ENCODE measurements around the gene VMAC. TPM values are rescaled to one million over a fixed set of nuclear protein-coding genes. Genes with fewer than 3 reads are reported as not detected.

The VMAC gene
- total and polyA plus RNA-seq, 2 donors from 2014 or later = 2.3 to 8.7 TPM

DNA sequence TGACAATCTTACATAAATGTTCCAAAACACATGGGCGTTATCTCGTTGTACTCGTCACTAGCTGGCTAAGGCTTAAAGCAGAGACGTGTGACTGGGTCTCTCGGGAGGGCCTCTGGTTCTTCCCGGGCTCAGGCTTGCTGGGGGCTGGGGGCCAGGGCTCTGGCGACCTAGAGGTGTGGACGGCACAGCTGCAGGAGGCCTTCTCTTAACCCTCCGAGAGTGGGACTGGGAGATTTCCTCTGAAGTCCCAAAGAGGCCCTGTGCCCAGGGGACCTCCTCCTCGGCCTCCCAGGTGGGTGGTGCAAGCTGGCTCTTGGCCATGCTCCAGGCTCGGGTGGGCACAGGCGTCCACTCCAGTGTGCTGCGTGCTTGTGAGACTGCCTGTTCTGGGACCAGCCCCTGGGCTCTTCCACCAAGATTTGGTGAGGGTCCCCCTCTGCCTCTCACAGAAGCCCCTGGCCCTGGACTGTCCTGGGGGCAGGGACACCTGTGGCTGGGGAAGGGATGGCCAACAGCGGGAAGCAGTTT lies 11.6 kb downstream of the VMAC start:
- Histone ChIP-seq H3K4me3 (ENCODE audit: low read length in 3 of 3) (no peak overlapping the region), H3K4me1 (ENCODE audit: control insufficient read depth in 2 of 3, insufficient read depth in 2 of 3, low read depth in 1 of 3, low read length in 3 of 3) (peaks cover 0 to 11% (median 0%) of the 10 kb centered on the region in 3 donors), H3K27ac (ENCODE audit: low read depth in 2 of 2, low read length in 2 of 2) (no peak overlapping the region), H3K36me3 (ENCODE audit: control insufficient read depth in 2 of 3, insufficient read depth in 3 of 3, low read length in 3 of 3) (peaks cover 0 to 12% (median 5%) of the 10 kb centered on the region in 3 donors), H3K27me3 (ENCODE audit: control insufficient read depth, insufficient read depth, low read length) (no peaks in the 10 kb centered on the region), H3K9me3 (ENCODE audit: control insufficient read depth in 2 of 3, insufficient read depth in 1 of 3, low read length in 3 of 3) (no peaks in the 10 kb centered on the region), H3K9ac (ENCODE audit: low read length in 3 of 3) (no peak overlapping the region)
- intact Hi-C loops (cut with DNase I) = no loop called here
- DNase-seq (no peak), FAIRE-seq (no peak)
- TF ChIP-seq, protein P1, sequence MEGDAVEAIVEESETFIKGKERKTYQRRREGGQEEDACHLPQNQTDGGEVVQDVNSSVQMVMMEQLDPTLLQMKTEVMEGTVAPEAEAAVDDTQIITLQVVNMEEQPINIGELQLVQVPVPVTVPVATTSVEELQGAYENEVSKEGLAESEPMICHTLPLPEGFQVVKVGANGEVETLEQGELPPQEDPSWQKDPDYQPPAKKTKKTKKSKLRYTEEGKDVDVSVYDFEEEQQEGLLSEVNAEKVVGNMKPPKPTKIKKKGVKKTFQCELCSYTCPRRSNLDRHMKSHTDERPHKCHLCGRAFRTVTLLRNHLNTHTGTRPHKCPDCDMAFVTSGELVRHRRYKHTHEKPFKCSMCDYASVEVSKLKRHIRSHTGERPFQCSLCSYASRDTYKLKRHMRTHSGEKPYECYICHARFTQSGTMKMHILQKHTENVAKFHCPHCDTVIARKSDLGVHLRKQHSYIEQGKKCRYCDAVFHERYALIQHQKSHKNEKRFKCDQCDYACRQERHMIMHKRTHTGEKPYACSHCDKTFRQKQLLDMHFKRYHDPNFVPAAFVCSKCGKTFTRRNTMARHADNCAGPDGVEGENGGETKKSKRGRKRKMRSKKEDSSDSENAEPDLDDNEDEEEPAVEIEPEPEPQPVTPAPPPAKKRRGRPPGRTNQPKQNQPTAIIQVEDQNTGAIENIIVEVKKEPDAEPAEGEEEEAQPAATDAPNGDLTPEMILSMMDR (IDR thresholded peaks at IDR 0.05; ENCODE audit: borderline replicate concordance, extremely low read depth, insufficient read depth) = no peak

DNA sequence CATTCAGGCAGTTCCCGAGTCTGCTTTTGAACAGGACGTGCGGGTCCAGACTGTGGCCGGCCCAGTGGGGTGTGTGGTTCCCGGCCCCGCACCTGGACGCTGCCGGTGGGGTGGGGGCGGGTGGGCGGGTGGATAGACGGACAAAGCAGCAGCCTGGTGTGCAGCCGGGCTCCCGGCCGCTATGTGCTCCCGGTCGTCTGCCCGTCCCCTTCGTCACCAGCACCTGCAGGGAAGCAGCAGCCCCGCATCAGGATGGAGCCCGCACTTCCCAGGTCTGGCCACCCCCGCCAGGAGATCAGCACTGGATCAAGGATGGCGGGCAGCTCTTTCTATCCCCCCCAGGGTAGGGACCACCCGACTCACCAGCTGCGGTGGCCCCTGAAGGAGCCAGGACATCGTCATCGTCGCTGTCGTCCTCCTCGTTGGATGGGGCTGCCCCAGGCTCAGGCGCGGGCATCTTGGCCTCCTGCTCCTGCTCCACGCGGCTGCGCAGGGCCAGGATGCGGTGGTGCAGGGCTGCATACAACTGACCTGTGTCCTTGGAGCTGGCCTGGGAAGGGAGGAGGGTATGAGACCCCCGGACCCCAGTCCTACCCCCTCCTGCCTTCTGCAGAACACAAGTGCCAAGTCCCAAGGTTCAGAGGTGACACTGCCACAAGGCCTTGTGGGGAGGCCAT lies 12.9 kb downstream of the VMAC start:
- FAIRE-seq = no peak
- intact Hi-C loops (cut with DNase I) = no loop called here
- no peaks in the 10 kb centered on the region for H3K9me3 ChIP-seq (ENCODE audit: control insufficient read depth in 2 of 3, insufficient read depth in 1 of 3, low read length in 3 of 3)

DNA sequence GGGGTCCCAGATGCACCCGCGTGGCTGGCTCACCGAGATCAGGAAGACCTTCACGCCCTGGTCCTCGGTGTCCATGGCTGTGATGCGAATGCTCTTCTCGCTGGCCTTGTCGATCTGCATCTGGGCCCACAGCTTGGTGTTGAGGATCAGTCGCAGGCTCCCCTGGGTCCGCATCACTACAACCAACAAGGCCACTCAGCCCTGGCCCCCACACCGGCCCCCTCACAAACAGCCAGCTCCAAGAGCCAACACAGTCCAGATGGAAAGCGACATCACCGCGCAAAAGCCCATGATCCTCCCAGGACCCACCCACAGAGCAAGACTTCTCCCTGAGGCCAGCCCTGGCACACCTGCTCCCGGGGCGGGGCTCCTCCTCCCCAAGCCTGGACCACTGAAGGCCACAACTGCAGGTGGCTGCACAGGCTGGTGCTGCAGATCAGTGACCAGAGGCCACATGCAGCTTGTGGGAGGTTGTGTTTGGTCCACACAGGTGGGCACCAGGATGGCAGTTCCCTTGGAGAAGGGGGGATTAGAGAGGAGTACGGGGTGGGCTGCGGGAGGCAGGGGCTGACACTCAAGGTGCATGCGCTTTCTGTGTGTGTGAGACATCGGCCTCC lies 13.9 kb downstream of the VMAC start:
- Histone ChIP-seq H3K4me1 (ENCODE audit: control insufficient read depth in 2 of 3, insufficient read depth in 2 of 3, low read depth in 1 of 3, low read length in 3 of 3) (peaks cover 0 to 11% (median 0%) of the 10 kb centered on the region in 3 donors), H3K9ac (ENCODE audit: low read length in 3 of 3) (no peak overlapping the region), H3K27ac (ENCODE audit: low read depth in 2 of 2, low read length in 2 of 2) (no peak overlapping the region), H3K27me3 (ENCODE audit: control insufficient read depth, insufficient read depth, low read length) (no peaks in the 10 kb centered on the region), H3K9me3 (ENCODE audit: control insufficient read depth in 2 of 3, insufficient read depth in 1 of 3, low read length in 3 of 3) (no peaks in the 10 kb centered on the region), H3K4me3 (ENCODE audit: low read length in 3 of 3) (no peak overlapping the region), H3K36me3 (ENCODE audit: control insufficient read depth in 2 of 3, insufficient read depth in 3 of 3, low read length in 3 of 3) (peaks cover 0 to 24% (median 15%) of the 10 kb centered on the region in 3 donors)
- FAIRE-seq (no peak), DNase-seq (no peak)
- intact Hi-C loops (cut with DNase I) = no loop called here
- TF ChIP-seq, protein P1 (IDR thresholded peaks at IDR 0.05; ENCODE audit: borderline replicate concordance, extremely low read depth, insufficient read depth) = no peak

More for the DNA sequence above, 12.9 kb downstream of the VMAC start:
- TF ChIP-seq, protein P1 (IDR thresholded peaks at IDR 0.05; ENCODE audit: borderline replicate concordance, extremely low read depth, insufficient read depth) = no peak
- peaks cover 0 to 11% (median 0%) of the 10 kb centered on the region in 3 donors for H3K4me1 ChIP-seq (ENCODE audit: control insufficient read depth in 2 of 3, insufficient read depth in 2 of 3, low read depth in 1 of 3, low read length in 3 of 3)
- no peaks in the 10 kb centered on the region for H3K27me3 ChIP-seq (ENCODE audit: control insufficient read depth, insufficient read depth, low read length)
- DNase-seq = no peak
- no peak overlapping the region for H3K9ac ChIP-seq (ENCODE audit: low read length in 3 of 3)
- H3K36me3 ChIP-seq (ENCODE audit: control insufficient read depth in 2 of 3, insufficient read depth in 3 of 3, low read length in 3 of 3) = peaks cover 0 to 16% (median 10%) of the 10 kb centered on the region in 3 donors
- H3K27ac ChIP-seq (ENCODE audit: low read depth in 2 of 2, low read length in 2 of 2) = no peak overlapping the region
- H3K4me3 ChIP-seq (ENCODE audit: low read length in 3 of 3) = no peak overlapping the region

Measured in kidney (tissue), 14 donors.